ENCODE results near the gene CEP85L. TPM values are rescaled to one million over a fixed set of nuclear protein-coding genes. Genes with fewer than 3 reads are reported as not detected.

Gene CEP85L
- polyA plus RNA-seq, 1 of the 3 experiments (the other 2 are of a cell fraction), result 1.1 TPM

DNA sequence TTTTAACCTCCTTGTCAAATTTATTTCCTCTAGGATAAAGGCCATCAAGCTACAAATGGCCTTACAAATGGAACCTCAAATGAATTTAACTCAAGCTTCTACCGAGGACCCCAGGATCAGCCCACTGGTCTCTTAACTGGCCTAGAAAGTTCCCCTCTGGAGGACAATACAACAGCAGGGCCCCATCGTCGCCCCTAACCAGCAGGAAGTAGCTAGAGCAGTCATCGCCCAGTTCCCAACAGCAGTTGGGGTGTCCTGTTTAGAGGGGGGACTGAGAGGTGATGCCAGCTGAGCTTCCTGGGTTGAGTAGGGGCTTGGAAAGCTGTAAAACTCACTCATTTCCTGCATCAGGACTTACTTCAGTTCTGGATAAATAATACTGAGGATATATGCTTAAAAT lies 25.6 kb downstream of the CEP85L start (continued):
- TF ChIP-seq, protein P1, sequence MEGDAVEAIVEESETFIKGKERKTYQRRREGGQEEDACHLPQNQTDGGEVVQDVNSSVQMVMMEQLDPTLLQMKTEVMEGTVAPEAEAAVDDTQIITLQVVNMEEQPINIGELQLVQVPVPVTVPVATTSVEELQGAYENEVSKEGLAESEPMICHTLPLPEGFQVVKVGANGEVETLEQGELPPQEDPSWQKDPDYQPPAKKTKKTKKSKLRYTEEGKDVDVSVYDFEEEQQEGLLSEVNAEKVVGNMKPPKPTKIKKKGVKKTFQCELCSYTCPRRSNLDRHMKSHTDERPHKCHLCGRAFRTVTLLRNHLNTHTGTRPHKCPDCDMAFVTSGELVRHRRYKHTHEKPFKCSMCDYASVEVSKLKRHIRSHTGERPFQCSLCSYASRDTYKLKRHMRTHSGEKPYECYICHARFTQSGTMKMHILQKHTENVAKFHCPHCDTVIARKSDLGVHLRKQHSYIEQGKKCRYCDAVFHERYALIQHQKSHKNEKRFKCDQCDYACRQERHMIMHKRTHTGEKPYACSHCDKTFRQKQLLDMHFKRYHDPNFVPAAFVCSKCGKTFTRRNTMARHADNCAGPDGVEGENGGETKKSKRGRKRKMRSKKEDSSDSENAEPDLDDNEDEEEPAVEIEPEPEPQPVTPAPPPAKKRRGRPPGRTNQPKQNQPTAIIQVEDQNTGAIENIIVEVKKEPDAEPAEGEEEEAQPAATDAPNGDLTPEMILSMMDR (IDR thresholded peaks at IDR 0.05), result no peak
- TF ChIP-seq RFX5 (IDR thresholded peaks at IDR 0.05; ENCODE audit: low read length) (no peak), TEAD4 (IDR thresholded peaks at IDR 0.05; ENCODE audit: borderline replicate concordance, insufficient read depth) (no peak), SIN3A (IDR thresholded peaks at IDR 0.05; ENCODE audit: borderline replicate concordance, low read depth, low read length) (no peak), MXI1 (IDR thresholded peaks at IDR 0.05; ENCODE audit: low read depth, low read length) (no peak), EZH2phosphoT487 (IDR thresholded peaks at IDR 0.05; ENCODE audit: borderline replicate concordance, low read depth) (no peak), FOSL2 (IDR thresholded peaks at IDR 0.05; ENCODE audit: borderline replicate concordance, low read depth) (no peak), POLR2AphosphoS5 (IDR thresholded peaks at IDR 0.05; ENCODE audit: low read depth, low read length) (no peak)

DNA sequence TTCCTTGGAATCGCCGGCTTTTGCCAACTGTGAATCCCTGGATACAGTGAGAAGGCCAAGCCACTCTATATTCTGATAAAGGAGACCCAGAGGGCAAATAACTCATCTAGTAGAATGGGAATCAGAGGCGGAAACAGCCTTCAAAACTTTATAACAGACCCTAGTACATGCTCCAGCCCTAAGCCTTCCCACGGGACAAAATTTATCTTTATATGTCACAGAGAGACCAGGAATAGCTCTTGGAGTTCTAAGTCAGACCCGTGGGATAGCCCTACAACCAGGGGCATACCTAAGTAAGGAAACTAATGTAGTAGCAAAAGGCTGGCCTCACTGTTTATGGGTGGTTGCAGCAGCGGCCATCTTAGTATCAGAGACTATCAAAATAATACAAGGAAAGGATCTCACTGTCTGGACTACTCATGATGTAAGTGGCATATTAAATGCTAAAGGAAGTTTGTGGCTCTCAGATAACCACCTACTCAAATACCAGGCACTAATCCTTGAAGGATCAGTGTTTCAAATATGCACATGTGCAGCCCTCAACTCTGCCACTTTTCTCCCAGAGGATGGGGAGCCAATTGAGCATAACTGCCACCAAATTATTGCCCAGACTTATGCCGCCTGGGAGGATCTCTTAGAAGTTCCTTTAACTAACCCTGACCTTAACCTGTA lies 29.5 kb downstream of the CEP85L start:
- H3K4me2 ChIP-seq, result no peak overlapping the region
- no peak overlapping the region for H2AFZ ChIP-seq (ENCODE audit: low read depth)
- H3F3A ChIP-seq (replicated peaks; ENCODE audit: insufficient read depth), result peaks cover 3% of the 10 kb centered on the region
- no peak for DNase-seq
- no peaks in the 10 kb centered on the region for H3K36me3 ChIP-seq (replicated peaks in 1 of 2; ENCODE audit: control insufficient read depth in 1 of 2, insufficient read depth in 2 of 2, low read length in 1 of 2)
- H3K27me3 ChIP-seq (ENCODE audit: insufficient read depth), result no peaks in the 10 kb centered on the region
- H3K9ac ChIP-seq, result no peak overlapping the region
- peaks cover 42% of the 10 kb centered on the region for H3K79me2 ChIP-seq (ENCODE audit: insufficient read depth)
- H4K20me1 ChIP-seq (ENCODE audit: insufficient read depth), result 0 out of 2 replicates have a peak, but pooled peaks cover 10% of the 10 kb centered on the region
- H3K9me2 ChIP-seq, result no peaks in the 10 kb centered on the region
- TF ChIP-seq ELF1 (IDR thresholded peaks at IDR 0.05) (no peak), GATA2 (CRISPR knock-in tag; IDR thresholded peaks at IDR 0.05) (no peak), SMC3 (IDR thresholded peaks at IDR 0.05; ENCODE audit: low read depth, low read length) (no peak), FOSL2 (IDR thresholded peaks at IDR 0.05; ENCODE audit: borderline replicate concordance, low read depth) (no peak), TEAD4 (IDR thresholded peaks at IDR 0.05; ENCODE audit: borderline replicate concordance, insufficient read depth) (no peak), TCF12 (IDR thresholded peaks at IDR 0.05) (no peak), RAD21 (IDR thresholded peaks at IDR 0.05; ENCODE audit: low read length) (no peak), MEF2A (IDR thresholded peaks at IDR 0.05; ENCODE audit: borderline replicate concordance, low read depth) (no peak), FOXM1 (IDR thresholded peaks at IDR 0.05; ENCODE audit: low read depth) (no peak), CHD2 (IDR thresholded peaks at IDR 0.05; ENCODE audit: low read length, partially characterized antibody) (no peak)
- TF ChIP-seq, protein P2, sequence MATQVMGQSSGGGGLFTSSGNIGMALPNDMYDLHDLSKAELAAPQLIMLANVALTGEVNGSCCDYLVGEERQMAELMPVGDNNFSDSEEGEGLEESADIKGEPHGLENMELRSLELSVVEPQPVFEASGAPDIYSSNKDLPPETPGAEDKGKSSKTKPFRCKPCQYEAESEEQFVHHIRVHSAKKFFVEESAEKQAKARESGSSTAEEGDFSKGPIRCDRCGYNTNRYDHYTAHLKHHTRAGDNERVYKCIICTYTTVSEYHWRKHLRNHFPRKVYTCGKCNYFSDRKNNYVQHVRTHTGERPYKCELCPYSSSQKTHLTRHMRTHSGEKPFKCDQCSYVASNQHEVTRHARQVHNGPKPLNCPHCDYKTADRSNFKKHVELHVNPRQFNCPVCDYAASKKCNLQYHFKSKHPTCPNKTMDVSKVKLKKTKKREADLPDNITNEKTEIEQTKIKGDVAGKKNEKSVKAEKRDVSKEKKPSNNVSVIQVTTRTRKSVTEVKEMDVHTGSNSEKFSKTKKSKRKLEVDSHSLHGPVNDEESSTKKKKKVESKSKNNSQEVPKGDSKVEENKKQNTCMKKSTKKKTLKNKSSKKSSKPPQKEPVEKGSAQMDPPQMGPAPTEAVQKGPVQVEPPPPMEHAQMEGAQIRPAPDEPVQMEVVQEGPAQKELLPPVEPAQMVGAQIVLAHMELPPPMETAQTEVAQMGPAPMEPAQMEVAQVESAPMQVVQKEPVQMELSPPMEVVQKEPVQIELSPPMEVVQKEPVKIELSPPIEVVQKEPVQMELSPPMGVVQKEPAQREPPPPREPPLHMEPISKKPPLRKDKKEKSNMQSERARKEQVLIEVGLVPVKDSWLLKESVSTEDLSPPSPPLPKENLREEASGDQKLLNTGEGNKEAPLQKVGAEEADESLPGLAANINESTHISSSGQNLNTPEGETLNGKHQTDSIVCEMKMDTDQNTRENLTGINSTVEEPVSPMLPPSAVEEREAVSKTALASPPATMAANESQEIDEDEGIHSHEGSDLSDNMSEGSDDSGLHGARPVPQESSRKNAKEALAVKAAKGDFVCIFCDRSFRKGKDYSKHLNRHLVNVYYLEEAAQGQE (IDR thresholded peaks at IDR 0.05; ENCODE audit: low read depth, low read length), result no peak
- TF ChIP-seq, protein P3, sequence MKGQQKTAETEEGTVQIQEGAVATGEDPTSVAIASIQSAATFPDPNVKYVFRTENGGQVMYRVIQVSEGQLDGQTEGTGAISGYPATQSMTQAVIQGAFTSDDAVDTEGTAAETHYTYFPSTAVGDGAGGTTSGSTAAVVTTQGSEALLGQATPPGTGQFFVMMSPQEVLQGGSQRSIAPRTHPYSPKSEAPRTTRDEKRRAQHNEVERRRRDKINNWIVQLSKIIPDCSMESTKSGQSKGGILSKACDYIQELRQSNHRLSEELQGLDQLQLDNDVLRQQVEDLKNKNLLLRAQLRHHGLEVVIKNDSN (IDR thresholded peaks at IDR 0.05; ENCODE audit: borderline replicate concordance, low read depth), result no peak
- TF ChIP-seq, protein P4, sequence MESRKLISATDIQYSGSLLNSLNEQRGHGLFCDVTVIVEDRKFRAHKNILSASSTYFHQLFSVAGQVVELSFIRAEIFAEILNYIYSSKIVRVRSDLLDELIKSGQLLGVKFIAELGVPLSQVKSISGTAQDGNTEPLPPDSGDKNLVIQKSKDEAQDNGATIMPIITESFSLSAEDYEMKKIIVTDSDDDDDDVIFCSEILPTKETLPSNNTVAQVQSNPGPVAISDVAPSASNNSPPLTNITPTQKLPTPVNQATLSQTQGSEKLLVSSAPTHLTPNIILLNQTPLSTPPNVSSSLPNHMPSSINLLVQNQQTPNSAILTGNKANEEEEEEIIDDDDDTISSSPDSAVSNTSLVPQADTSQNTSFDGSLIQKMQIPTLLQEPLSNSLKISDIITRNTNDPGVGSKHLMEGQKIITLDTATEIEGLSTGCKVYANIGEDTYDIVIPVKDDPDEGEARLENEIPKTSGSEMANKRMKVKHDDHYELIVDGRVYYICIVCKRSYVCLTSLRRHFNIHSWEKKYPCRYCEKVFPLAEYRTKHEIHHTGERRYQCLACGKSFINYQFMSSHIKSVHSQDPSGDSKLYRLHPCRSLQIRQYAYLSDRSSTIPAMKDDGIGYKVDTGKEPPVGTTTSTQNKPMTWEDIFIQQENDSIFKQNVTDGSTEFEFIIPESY (IDR thresholded peaks at IDR 0.05; ENCODE audit: borderline replicate concordance, low read depth), result no peak
- H3K4me1 ChIP-seq (ENCODE audit: control insufficient read depth in 1 of 2, insufficient read depth in 2 of 2, low read depth in 1 of 2, low read length in 1 of 2), result no peaks in the 10 kb centered on the region; a peak in 1 of 4 replicates
- WGBS (ENCODE audit: low lambda C conversion rate), result 89% methylated on average over 7 of the region's 7 CpGs
- no peak overlapping the region for H3K4me3 ChIP-seq (ENCODE audit: low read depth in 2 of 2, low read length in 1 of 2)
- no peaks in the 10 kb centered on the region for H3K9me3 ChIP-seq
- ChIA-PET POLR2A (no interaction called here), CTCF (no interaction called here)
- no peak overlapping the region for H3K27ac ChIP-seq (ENCODE audit: low read depth in 2 of 2, low read length in 1 of 2)

Measured in SK-N-SH (cell line).